Measurements from ENCODE around the gene MOXD1. TPM values are rescaled to one million over a fixed set of nuclear protein-coding genes. Genes with fewer than 3 reads are reported as not detected.
A peak's percentile ranks its signal among the peaks of the same experiment; 100 is the strongest.

Gene MOXD1
- total and polyA plus RNA-seq, 2 of the 8 experiments (the other 6 are each of a cell fraction or from before 2014, with no cell fraction given), result 1.6 to 3.5 TPM

DNA sequence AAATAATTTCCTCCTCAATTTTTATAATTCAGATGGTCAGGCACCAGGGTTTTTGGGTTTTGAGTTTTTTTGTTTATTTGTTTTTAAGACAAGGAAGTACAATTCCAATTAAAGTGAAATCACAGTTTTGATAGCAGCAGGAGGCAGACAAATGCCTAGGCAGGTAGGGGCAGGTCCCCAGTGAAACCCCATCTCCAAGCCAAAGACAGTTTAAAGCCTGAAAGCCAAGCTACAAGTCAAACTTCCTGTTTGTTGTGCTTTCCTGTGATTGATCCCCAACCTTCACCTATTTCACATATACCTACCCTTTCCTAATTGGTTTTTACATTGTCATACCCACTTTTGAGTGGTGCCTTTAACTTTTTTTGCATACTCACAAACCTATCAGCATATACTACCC lies 149.6 kb downstream of the MOXD1 start:
- ChIA-PET POLR2A (ENCODE audit: partially characterized antibody) (interaction anchor here (0.6 kb wide), 1 partner anchor 568 kb away, joined by 3 read pairs; no protein-coding TSS in a partner anchor), CTCF (ENCODE audit: partially characterized antibody) (interaction anchor here (1.2 to 2.3 kb wide), 2 partner anchors 8 to 28 kb away, joined by 4 to 9 read pairs; no protein-coding TSS in a partner anchor)
- no peaks in the 10 kb centered on the region for H3K9me3 ChIP-seq (ENCODE audit: insufficient read depth in 2 of 2, low read depth in 1 of 2, low read length in 1 of 2)
- DNase-seq (ENCODE audit: low read depth in 1 of 2, low spot score in 2 of 2), result no peak
- H4K20me1 ChIP-seq (replicated peaks in 1 of 2; ENCODE audit: control insufficient read depth in 1 of 2, insufficient read depth in 2 of 2, low read length in 2 of 2), result no peaks in the 10 kb centered on the region
- H3K4me3 ChIP-seq (ENCODE audit: extremely low read depth in 1 of 4, insufficient read depth in 2 of 4, low read depth in 3 of 4, low read length in 4 of 4), result no peak overlapping the region
- H3K23ac ChIP-seq (ENCODE audit: insufficient read length), result no peak overlapping the region
- no peak overlapping the region for H2BK120ac ChIP-seq (replicated peaks; ENCODE audit: low read depth, low read length)
- H3K27me3 ChIP-seq (replicated peaks in 1 of 4; ENCODE audit: control insufficient read depth in 3 of 4, extremely low read depth in 1 of 4, insufficient read depth in 3 of 4, low read length in 3 of 4), result no peaks in the 10 kb centered on the region
- H3K27ac ChIP-seq (ENCODE audit: low read depth, low read length), result no peak overlapping the region
- H4K91ac ChIP-seq (replicated peaks; ENCODE audit: insufficient read length, low read length), result no peak overlapping the region
- no peaks in the 10 kb centered on the region for H3K36me3 ChIP-seq (ENCODE audit: control insufficient read depth in 2 of 4, insufficient read depth in 4 of 4, low read length in 3 of 4)
- H3K4ac ChIP-seq (replicated peaks; ENCODE audit: insufficient read length, low read depth, low read length), result no peak overlapping the region
- H3K9ac ChIP-seq (replicated peaks in 1 of 4; ENCODE audit: extremely low read depth in 1 of 4, low read depth in 3 of 4, low read length in 3 of 4), result no peak overlapping the region
- no peaks in the 10 kb centered on the region for H3K79me2 ChIP-seq (ENCODE audit: control insufficient read depth in 1 of 2, insufficient read depth in 2 of 2, low read length in 2 of 2)
- H3K4me2 ChIP-seq (ENCODE audit: insufficient read depth in 1 of 2, low read depth in 2 of 2, low read length in 2 of 2), result no peak overlapping the region
- no peak overlapping the region for H2BK12ac ChIP-seq (ENCODE audit: low read depth, low read length)
- no peak overlapping the region for H2BK5ac ChIP-seq (ENCODE audit: low read depth, low read length)
- no peak overlapping the region for H2AK5ac ChIP-seq (ENCODE audit: low read depth, low read length)
- H3K56ac ChIP-seq (replicated peaks; ENCODE audit: insufficient read length, low read depth, low read length), result no peak overlapping the region
- peaks cover 0 to 4% (median 0%) of the 10 kb centered on the region in 4 experiments; a peak in 2 of 7 replicates for H3K4me1 ChIP-seq (replicated peaks in 1 of 4; ENCODE audit: control insufficient read depth in 3 of 4, insufficient read depth in 4 of 4, low read length in 3 of 4)
- H2AFZ ChIP-seq (ENCODE audit: low read length), result 0 out of 2 replicates have a peak overlapping the region, but pooled peaks have one; percentile 34
- no peak overlapping the region for H3K18ac ChIP-seq (ENCODE audit: extremely low read depth, low read length)
- no peak overlapping the region for H4K8ac ChIP-seq (ENCODE audit: extremely low read depth, insufficient read depth, low read length)
- H3K79me1 ChIP-seq (ENCODE audit: low read depth, low read length), result no peaks in the 10 kb centered on the region
- no peak overlapping the region for H3K14ac ChIP-seq (ENCODE audit: insufficient read length)
- H3K23me2 ChIP-seq (ENCODE audit: low read depth, low read length), result no peaks in the 10 kb centered on the region
- H2BK15ac ChIP-seq (ENCODE audit: low read length), result no peak overlapping the region
- H4K5ac ChIP-seq (ENCODE audit: insufficient read length, low read depth, low read length), result no peak overlapping the region
- FAIRE-seq, result no peak
- TF ChIP-seq NANOG (IDR thresholded peaks at IDR 0.05; ENCODE audit: insufficient read depth, low read depth, low read length, poor library complexity, severe bottlenecking), result no peak
- TF ChIP-seq USF2 (IDR thresholded peaks at IDR 0.05; ENCODE audit: low read length), result no peak
- no peak for TF ChIP-seq POLR2A (IDR thresholded peaks at IDR 0.05; ENCODE audit: control extremely low read depth in 1 of 2, low read depth in 2 of 2, low read length in 2 of 2)
- TF ChIP-seq YY1 (IDR thresholded peaks at IDR 0.05; ENCODE audit: low read depth, low read length), result no peak
- TF ChIP-seq TAF7 (optimal IDR thresholded peaks at IDR 0.05; ENCODE audit: borderline replicate concordance, low read depth, low read length), result no peak
- TF ChIP-seq RXRA (IDR thresholded peaks at IDR 0.05; ENCODE audit: insufficient read depth, low read depth, low read length), result no peak
- TF ChIP-seq BACH1 (IDR thresholded peaks at IDR 0.05; ENCODE audit: low read length), result no peak
- TF ChIP-seq CTBP2 (IDR thresholded peaks at IDR 0.05; ENCODE audit: borderline replicate concordance, insufficient read depth, insufficient read length, low read length), result no peak
- TF ChIP-seq RBBP5 (IDR thresholded peaks at IDR 0.05; ENCODE audit: borderline replicate concordance, low read depth, low read length), result no peak
- no peak for TF ChIP-seq SRF (IDR thresholded peaks at IDR 0.05; ENCODE audit: low read depth, low read length)
- no peak overlapping the region for H2BK20ac ChIP-seq (ENCODE audit: low read length)
